Stimulated activated CD4-positive, alpha-beta T cell treated with anti-CD3 and anti-CD28 coated beads, Interleukin-1b, Interleukin-23, amount 100 ng/mL, for 24 hours (primary cell): ENCODE data around the gene ZNF444.
"Not testable (repeated sequence)": the region's sequence is repeated elsewhere in the genome, so short reads cannot be mapped to it uniquely, and the experiment has no call there.

ENCODE experiments used
- DNase-seq, 4 experiments: peaks; one replicate each; pipeline ENCODE4 v3.0.0-alpha.2; 2020; ENCODE audit warnings: low read depth in 4 of 4, low spot score in 1 of 4

Gene ZNF444

DNA sequence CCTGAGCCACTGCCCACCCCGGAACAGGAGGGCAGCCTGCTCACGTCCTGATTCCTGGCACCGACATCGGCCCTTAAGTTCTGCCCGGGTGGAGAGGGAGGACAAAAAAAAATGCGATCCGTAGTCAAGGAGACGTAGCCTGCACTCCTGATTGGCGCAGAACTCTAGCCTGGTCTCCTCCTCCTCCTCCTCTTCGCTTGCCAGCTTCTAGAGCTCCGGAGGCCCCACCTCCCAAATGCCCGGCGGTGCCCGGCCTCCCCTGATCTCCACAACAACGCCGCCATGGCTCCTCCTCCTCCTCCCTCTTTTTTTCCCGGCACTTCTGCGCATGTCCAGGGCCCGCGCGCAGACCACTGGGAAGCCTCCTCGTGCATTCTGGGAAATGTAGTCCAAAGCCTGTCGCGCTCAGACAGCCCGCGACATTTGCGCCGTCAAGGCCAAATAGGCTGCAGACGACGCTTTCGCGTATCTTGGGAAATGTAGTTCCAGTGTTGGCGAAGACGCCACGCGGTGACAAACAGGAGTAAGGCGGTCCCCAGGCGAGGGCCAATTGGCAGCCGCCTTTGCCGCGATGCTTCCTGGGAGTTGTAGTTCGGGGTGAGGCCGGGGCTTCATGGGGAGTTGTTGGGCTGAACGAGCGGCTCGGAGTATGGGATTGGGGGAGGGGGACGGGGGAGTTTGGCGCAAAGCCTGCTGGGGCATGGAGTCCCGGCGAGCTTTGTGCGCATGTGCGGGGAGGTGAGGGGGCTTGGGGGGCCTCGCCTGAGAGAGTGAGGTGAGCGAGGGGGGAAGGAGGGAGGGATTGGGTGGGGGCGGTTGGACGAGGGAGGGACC, at the start of gene ZNF444:
Gene ZNF444 (plus strand): TSS at position 705 of the 834 bp plus-strand sequence. CDS start 5,625 bp downstream, outside the sequence.
- peak; percentile 95 to 99 (median 96) for DNase-seq

DNA sequence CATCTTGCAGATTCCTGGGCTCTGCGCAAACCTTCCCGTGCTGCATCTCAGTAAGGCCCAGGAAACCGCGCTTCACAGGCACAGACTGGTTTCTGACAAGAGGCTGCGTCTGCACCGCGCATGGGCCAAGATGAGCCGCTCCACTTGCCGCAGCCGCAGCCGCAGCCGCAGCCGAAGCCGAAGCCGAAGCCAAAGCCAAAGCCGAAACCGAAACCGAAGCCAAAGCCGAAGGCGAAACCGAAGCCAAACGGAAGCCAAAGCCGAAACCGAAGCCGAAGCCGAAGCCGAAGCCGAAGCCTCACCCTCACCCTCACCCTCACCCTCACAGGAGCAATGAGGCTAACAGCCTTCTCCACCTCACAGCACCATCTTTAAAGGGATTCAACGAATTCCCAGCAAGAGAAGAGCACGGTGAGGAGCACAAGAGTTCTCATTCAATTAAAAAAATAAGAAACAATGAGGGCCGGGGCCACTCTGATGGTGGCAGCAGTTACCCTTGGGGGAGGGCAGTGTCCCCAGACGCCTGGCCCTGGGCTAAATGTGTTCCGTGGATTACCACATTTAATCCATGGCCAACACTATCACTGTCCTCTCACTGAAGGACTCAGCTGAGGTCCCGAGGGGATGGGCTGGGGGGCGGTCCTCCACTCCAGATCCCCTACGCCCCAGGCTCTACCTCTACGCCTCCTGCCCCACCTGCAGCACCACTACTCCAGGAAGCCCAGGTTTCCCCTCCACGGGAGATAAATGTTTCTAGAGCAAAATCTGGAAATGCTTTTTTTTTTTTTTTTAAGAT, 49.1 kb upstream of the ZNF444 start:
- DNase-seq, result no peak

DNA sequence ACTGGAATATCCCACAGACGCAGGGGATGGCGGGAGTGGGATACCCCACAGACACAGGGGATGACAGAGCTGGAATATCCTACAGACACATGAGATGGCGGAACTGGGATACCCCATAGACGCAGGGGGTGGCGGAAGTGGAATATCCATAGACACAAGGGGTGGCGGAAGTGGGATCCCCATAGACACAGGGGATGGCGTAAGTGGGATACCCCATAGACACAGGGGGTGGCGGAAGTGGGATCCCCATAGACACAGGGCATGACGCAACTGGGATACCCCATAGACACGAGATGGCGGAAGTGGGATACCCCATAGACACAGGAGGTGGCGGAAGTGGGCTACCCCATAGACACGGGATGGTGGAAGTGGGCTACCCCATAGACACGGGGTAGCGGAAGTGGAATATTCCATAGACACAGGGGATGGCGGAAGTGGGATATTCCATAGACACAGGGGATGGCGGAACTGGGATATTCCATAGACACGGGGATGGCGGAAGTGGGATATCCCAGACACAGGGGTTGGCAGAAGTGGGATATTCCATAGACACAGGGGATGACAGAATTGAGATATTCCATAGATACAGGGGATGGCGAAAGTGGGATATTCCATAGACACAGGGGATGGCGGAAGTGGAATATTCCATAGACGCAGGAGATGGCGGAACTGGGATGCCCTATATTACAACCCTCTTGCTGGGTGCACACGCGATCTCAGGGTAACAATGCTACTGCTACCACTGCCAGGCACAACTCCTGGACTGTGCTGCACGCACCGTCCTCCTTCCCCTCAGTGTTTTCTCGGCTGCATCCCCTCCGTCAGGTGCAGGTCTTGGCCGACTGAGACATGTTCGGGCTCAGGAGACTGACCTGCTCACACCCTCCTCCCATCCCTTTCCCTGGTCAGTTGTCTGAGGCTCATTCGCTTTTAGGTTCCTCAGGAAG, 48.1 kb upstream of the ZNF444 start:
- no peak for DNase-seq

DNA sequence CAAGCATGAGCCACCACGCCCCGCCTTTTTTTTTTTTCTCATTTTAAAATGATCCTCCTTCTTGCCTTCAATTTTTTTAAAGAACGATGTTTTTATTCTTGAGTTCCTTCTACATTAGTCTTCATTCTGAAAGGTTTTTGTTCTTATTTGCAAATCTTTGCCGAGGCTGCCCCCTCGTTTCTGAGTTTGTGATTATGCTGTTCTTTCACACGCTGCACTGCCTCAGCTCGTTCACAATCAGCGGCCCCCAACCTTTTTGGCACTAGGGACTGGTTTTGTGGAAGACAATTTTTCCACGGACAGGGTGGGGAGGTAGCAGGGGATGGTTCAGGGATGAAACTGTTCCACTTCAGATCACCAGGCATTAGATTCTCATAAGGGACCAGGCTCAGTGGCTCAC, 46.6 kb upstream of the ZNF444 start:
- DNase-seq, result no peak

DNA sequence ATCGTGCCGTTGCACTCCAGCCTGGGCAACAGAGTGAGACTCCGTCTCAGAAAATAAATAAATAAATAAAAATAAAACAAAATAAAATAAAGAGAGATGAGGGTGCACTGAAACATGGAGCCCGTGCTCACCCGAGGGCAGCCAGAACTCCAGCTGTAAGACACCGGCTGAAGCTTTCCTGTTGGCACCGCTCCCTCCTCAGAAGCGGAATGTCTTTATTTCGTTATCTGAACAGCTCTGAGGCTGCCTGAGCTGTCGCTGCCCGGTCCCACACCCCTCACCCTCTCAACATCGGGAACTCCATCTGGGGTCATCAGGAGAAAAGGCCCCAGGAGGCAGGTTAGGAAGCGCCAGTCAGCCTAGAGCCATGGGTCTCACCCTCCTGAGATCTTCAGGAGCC, 44.4 kb upstream of the ZNF444 start:
- no peak for DNase-seq

DNA sequence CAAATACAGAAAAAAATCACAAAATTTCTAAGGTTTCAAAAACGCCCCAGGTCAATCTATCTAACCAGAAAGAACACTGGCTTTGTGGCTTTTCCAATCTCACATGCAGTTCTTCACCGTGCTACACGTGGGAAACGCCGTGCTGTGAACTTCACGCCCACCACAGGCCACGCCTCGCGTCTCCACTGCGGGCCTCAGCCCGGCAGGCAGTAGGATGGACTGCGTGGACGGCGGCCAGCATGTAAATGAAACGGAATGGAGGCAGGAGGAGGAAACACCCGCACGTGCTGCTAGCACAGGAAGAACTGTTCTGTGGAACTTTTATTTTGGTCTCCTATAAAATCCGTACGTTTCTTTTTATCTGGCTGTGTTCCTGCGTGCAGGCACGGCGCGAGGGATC, 43.8 kb upstream of the ZNF444 start:
- no peak for DNase-seq

DNA sequence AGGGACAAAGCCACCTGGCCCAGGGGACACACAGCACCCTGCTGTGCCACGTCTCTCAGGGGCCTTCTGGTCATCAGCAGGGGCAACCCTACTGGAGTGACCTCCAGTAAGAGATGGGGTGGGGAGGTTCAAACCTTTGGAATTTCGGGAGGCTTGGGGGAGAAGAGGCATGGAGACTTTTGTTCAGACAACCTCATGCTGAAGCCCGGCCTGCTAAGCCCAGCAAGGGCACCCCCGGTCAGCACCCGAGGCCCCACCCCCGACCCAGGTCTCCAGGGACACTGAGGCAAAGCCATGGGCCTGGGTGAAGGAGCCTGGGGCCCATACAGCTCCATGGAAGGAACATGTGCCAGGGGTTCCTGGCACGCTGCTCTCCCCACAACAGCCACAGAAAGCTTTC, 43.3 kb upstream of the ZNF444 start:
- DNase-seq, result no peak

DNA sequence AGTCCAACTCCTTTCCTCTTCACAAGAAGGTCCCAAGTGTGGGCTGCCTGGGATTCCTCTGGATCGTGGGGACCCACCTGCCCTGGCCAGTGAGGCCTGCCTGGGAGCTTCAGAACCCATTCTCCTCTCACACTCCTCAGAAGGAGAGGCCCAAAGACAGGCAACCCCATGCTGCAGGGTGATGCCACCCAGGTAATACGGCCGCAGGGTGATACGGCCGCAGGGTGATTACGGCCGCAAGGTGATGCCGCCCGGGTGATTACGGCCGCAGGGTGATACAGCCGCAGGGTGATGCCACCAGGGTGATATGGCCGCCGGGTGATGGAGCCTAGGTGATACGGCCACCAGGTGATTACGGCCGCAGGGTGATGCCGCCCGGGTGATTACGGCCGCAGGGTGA, 42.9 kb upstream of the ZNF444 start:
- DNase-seq, result not testable (repeated sequence)

DNA sequence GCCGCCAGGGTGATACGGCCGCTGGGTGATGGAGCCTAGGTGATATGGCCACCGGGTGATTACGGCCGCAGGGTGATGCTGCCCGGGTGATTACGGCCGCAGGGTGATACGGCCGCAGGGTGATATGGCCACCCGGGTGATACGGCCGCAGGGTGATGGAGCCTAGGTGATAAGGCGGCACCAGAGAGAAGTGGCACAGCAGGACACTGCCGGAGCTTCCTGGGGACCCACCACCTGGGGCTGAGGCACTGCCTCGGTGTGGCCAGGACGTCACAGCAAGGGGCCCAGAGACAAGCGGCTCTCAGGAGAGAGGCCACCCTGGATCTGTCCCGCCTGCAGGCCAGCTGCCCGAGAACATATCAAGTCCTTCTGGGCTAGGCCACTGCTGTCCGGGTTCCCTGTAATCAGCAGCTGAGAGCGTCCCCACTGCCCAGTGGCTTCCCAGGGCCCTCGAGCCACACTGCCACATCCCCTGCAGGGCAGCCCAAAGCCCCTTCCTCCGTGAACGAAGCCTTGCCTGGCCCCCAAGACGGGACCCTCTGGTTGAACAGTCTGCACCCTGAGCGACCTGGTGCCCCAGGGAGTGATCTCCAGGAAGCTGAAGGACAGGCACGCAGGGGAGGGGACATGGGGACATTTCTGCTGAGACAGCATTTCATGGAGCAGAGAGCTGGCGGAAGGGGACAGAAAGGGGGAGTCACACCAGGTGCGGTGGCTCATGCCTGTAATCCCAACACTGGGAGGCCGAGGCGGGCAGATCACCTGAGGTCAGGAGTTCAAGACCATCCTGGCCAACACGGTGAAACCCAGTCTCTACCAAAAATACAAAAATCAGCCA, 42.1 kb upstream of the ZNF444 start:
- DNase-seq, result no peak

DNA sequence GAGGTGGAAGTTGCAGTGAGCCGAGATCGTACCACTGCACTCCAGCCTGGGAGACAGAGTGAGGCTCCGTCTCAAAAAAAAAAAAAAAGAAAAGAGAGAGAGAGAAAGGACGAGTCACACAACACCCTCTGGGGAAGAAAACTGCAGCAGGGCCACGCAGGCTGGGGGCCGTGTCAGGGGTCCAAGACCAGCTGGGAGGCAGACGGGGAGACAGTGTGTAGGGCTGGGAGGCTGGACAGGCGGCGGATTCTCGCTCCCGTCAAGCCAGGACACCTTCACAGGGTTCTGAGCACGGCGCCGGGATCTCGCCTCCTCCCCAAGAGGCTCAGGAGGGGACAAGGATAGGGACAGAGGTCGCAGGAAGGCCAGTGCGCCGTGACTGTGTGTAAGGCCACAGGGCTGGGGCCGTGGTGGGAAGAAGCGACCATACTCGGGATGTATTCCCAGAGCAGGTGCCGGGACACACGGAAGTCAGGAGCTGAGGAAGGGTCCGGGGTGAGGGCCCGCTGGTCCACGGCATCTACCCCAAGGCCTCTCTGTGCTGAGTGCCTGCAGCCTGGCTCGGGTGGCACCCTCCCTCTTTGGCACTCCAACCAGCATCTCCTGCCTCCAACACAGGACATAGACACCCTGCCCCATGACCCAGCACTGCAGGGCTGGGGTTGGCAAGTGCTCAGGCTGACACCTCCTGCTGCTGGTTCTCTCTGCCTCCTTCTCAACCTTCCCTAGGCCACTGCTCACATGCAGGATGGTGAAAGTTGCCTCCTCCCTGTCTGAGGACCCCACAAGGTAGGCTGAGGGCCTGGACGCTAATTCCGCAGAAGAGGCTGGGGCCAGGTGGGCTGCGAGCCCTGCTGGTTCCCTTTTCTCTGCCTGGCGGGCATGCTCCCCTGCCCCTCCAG, 41.2 kb upstream of the ZNF444 start:
- no peak for DNase-seq

DNA sequence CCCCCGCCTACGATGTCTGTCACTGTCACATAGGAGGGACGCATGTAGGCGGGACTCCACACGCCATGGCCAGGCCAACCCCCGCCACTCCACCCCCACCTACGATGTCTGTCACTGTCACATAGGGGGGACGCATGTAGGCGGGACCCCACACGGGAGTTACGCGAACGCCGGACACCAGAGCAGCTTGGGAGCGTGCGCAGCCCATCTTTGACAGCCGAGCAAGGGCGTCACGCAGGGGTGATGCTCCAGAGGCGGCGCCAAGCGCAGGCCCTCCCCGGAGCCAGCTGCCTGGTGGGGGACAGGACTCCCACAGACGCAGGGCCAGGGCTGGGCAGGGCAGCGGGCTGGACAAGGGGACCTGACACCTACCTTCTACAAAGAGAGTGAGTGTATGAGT, 40.0 kb upstream of the ZNF444 start:
- DNase-seq, result no peak

DNA sequence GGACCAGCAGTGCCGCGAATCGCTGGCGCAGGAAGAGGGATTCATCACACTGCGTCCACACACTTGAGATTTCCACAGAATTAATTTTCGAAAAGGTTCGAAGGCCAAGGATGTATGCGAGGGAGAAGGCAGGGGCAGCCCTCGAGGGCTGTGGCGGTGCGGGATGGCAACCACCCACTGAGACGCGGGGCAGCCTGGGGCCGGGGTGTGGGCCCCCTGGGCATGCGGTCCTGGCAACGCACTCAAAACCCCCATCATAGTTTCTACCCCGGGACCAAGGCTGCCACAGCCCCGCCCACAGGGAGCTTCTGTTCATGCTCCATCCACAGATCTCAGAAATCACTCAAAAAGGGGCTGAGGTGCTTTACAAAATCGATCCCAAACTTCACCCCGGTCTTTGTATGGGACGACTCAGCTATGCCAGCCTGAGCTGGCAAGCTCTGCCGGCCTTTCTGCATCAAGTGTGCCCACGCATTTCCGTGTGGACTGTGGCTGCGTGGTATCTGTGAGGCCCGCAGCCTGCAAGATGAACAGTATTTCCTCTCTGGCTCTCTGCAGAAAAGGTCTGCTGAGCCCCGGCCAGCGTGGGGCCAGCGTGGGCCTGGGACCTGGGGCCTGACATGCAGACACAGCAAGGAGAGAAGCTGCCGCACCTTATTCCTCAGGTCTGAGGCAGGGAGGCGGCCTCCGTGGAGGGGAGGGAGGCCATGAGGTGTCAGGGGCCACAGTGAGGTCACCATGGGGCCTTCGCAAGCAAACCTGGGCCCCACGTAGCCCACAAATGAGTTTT, 39.1 kb upstream of the ZNF444 start:
- no peak for DNase-seq

DNA sequence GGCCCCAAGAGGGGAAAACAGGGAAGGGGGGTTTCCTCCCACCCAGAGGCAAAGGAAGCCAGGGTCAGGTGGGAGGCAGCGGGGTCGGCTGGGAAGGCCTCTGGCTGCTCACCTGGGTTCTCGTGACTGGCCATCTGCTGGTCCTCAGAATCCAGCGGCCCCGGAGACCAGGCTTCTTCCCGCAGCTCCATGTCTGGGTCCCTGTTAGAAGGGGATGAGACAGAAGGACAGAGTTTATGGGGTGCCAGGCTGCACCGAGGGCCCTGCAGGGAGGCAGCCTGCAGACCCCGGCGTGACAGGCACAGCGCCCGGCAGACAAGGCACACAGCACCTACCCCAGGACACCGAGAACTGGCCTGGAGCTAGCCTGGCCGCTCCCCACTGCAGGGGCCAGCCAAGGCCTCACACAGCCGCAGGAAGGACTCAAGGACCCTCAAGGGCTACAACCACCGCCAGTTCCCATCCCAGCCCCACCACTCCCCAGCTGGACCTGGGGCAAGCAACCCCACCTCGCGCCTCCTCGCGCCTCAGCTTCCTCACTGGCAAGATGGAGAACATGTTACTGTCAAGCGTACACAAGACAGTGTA, 38.0 kb upstream of the ZNF444 start:
- no peak for DNase-seq

DNA sequence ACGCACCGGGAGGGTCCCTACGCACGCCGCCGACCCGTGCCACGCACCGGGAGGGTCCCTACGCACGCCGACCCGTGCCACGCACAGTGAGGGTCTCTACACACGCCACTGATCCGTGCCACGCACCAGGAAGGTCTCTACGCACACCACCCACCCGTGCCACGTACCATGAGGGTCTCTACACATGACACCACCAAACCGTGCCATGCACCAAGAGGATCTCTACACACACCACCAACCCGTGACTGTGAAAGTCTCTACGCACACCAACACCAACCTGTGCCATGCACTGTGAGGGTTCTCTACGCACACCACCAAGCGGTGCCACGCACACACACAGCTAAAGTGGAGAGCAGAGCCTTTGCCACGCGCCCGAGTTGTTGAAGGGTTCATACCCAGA, 36.7 kb upstream of the ZNF444 start:
- no peak for DNase-seq

DNA sequence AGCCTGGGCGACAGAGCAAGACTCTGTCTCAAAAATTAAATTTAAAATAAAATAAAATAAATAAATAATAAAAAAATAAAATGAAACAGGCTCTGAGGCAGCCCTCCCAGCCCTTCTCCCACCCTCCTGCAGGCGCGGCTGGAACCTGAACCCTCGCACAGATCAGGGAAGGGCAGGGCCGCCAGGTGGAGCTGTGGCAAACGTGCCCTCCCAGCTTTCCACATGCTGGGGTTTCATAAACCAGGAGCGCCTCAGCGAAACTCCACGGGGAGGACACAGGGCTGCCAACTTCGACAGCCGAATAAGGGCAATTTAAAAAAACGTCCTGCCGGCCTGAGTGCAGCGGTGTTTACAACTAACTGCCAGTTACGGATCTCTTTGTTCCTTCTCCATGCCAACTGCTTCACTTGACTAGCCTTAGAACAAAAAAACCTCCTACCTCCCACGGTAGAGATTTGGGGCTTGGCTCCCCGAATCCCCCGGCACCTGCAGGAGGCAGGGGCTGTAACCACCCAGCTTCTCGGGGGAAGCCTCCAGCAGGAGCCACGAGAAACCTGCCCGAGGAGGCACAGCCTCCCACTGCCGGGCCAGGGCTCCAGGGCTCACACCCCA, 35.9 kb upstream of the ZNF444 start:
- DNase-seq, result peak in 2 of 4 experiments; percentile 24 to 33

DNA sequence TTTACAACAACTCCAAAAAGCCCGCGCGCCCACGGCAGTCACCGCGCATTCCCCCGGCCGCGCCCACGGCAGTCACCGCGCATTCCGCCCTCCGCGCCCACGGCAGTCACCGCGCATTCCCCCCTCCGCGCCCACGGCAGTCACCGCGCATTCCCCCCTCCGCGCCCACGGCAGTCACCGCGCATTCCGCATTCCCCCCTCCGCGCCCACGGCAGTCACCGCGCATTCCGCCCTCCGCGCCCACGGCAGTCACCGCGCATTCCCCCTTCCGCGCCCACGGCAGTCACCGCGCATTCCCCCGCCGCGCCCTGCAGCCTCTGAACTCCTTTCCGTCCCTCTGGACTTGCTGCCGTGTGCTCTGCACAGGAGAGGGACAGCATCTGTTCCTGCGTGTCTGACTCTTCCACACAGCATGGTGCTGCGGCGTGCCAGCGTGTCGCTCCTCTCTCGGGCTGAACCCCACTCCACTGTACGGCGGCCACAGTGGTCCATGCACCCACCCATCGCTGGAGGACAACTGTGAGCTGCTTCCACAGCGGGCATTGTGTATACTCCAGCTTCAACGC, 35.2 kb upstream of the ZNF444 start:
- DNase-seq, result not testable (repeated sequence)

DNA sequence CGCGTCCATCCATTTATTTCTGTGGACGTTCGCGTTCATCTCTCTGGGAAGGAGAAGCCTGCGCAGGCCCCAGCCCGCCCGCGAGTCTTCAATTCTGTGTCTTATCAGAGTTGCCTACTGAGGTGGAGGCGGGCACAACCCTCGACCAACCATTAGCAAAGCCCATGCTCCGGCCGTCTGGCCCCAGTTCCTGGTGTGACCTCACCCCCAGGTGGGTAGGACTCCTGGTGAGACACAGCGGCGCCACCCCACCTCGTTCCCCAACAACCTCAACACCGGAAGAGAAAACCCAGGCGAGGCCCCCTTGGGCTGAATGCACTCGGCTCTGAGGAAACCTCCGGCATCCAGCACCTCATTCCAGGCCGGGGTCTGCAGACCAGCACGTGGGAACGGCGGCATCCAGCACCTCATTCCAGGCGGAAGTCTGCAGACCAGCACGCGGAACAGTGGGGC, 34.7 kb upstream of the ZNF444 start:
- DNase-seq, result no peak
